Right ventricle myocardium superior (tissue), 1 donor: ENCODE data around the gene MAP3K4. TPM values are rescaled to one million over a fixed set of nuclear protein-coding genes. Genes with fewer than 3 reads are reported as not detected.
"Not testable (repeated sequence)": the region's sequence is repeated elsewhere in the genome, so short reads cannot be mapped to it uniquely, and the experiment has no call there.

Experiments used
- ATAC-seq: fragments of 200-7000 bp; cut with Tn5 transposase; one replicate; pipeline ENCODE4 v1.9.1; 2020; ENCODE audit warnings: mild to moderate bottlenecking; ENCODE audit not compliant: poor library complexity
- DNase-seq: peaks from one replicate; pipeline ENCODE4 v3.0.0-alpha.2; 2020
- intact Hi-C: fragments of 100-400 bp; cut with DNase I; formaldehyde crosslinking; loops from one replicate; pipeline ENCODE4 v1.11.2; 2022
- total RNA-seq: library from RNA; stranded (reverse); fragmentation: NEBNext Ultra II Directional; extraction: Animal tissue kit (Norgen Biotek cat#: 25700); gene quantifications from one replicate; pipeline ENCODE4 v1.2.1, GENCODE V29; 2021
- donor health status: DM: no; HTN: yes; CAD: no; lungs with severe emphysema.

MAP3K4 gene
- total RNA-seq, 1 donor from 2014 or later: 41.7 TPM

DNA sequence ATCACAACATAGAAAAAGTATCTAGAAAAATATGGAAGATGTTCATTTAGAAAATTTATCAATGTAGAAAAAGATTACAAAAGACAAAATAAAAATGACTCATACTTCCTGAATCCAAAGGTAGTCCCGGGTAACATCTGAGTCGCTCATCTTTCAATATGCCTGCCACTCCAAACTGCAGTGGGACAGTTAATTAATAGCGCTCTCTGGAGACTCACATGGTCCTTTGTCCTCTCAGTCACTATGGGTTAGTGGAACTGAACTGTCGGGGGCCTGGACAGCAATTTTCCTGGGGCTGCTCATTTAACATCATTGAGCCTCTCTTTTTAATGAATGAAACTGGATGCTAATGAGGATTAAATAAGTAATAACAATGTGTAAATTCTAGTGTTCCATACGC, 103.4 kb downstream of the MAP3K4 start:
- ATAC-seq: no peak
- DNase-seq: no peak
- intact Hi-C loops: no loop called here

DNA sequence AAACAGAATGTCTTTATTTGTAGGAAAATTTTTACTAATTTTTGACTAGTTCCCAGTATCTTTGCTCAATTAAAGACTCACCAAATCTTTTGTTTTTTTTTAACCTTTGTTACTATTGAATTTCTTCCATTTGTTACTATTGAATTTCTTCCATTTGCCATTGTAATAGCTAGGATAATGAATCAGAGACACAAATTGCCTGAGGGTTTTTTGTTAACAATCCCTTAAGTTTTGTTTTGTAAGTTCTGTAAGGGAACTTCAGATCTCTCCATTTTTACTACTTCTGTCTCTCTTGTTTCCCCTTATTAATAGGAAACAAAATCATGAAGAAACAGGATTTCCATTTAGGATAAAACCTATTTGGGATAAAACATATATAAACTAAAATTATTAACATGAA, 104.3 kb downstream of the MAP3K4 start:
- intact Hi-C loops: no loop called here
- DNase-seq (no peak), ATAC-seq (no peak)

DNA sequence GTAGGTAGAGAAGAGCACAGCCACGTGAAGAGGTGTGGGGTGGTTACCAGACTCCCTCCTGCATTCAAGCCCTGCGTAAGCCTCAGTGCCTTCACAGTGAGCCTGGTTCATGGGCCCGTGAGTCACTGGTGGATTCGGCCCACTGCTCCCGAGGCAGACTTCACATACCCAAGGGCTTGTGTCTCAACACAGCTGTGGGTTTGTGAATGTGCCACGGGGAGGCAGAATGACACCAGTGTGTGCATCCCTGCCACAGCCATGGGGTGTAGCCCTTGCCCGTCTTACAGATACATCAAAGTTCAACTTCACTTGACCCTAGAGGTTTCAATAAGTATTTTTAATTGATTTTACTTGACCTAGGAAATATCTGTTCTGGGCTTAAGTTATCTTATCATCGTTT, 108.5 kb downstream of the MAP3K4 start:
- DNase-seq (no peak), ATAC-seq (no peak)
- intact Hi-C loops: loop anchor here (10.0 kb wide), 1 partner anchor 275 kb away; no protein-coding TSS in a partner anchor

DNA sequence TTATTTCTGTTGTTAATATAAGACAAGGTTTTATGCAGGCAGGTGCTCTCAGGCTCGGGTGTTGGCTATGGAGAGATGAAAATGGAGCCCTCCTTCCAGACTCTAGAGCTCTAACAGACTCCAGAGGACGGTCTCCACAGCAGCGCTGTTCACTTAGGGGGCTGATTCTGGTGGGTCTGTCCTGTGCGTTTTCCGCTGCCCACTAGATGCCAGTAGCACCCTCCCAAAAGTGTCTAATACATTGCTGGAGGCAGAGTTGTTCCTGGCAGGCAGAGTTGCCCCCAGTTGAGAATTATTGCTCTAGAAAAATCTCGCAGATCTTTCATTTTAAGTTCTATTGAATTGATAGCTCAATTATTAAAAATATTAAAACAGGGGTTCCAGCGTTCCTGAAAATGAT, 109.9 kb downstream of the MAP3K4 start:
- no peak for ATAC-seq
- intact Hi-C loops: loop anchor here (10.0 kb wide), 1 partner anchor 273 kb away; no protein-coding TSS in a partner anchor
- DNase-seq: no peak

DNA sequence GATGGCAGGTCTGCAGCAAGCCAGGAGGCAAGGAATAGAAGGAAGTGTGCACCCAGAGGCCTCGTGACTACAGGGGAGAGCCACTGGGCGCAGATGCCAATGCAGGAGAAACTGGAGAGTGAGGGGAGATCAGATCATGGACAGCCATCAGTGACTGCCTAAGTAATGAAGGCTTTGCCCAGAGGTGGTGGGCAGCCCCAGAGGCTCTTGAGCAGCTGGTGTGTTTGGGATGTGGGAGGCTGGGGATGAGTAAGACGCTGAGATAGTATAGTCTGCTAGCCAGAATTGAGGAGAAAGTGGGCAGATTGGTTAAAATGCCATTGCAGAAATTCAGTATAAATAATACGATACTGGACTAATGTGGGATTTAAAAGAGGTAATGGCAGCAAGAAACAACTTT, 111.9 kb downstream of the MAP3K4 start:
- intact Hi-C loops: loop anchor here (10.0 kb wide), 1 partner anchor 271 kb away; no protein-coding TSS in a partner anchor
- no peak for ATAC-seq
- no peak for DNase-seq

DNA sequence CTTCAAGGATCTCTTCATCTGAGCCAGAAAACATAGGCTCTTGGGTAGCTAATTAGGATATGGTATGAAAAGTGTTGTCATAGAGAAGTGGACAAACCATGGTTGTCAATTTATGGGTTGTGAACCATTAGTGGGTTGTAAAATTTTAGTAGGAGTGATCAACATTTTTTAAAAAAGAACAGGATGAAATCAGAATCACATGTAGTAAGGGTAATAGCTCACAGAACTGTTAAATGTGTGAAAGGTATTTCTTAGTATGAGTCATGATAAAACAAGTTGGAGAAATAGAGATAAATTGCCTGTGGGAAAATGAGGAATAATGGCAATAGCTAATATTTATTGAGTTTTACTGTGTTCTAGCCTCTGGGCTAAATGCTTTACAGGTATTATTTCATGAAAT, 113.4 kb downstream of the MAP3K4 start:
- intact Hi-C loops: loop anchor here (10.0 kb wide), 1 partner anchor 270 kb away; no protein-coding TSS in a partner anchor
- ATAC-seq (no peak), DNase-seq (no peak)

DNA sequence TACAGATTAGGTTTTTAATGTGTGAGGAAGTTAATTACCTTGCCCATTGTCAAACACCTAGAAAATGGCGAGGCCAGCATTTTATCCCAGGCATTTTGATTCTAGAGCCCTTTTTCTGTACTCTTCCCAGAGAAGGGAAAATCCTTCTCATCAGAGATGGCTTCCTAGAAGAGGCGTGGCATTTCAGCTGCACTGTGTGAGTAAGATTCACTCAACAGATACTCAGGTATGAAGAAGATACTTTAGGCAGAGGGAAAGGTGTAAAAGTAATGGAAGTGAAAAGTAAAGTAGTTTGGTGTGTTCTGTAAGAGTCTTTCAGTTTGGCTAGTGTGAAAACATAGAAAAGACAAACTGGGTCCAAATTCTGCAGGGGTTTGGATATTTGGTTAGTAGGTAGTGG, 113.8 kb downstream of the MAP3K4 start:
- no peak for DNase-seq
- intact Hi-C loops: loop anchor here (10.0 kb wide), 1 partner anchor 269 kb away; no protein-coding TSS in a partner anchor
- ATAC-seq: no peak

DNA sequence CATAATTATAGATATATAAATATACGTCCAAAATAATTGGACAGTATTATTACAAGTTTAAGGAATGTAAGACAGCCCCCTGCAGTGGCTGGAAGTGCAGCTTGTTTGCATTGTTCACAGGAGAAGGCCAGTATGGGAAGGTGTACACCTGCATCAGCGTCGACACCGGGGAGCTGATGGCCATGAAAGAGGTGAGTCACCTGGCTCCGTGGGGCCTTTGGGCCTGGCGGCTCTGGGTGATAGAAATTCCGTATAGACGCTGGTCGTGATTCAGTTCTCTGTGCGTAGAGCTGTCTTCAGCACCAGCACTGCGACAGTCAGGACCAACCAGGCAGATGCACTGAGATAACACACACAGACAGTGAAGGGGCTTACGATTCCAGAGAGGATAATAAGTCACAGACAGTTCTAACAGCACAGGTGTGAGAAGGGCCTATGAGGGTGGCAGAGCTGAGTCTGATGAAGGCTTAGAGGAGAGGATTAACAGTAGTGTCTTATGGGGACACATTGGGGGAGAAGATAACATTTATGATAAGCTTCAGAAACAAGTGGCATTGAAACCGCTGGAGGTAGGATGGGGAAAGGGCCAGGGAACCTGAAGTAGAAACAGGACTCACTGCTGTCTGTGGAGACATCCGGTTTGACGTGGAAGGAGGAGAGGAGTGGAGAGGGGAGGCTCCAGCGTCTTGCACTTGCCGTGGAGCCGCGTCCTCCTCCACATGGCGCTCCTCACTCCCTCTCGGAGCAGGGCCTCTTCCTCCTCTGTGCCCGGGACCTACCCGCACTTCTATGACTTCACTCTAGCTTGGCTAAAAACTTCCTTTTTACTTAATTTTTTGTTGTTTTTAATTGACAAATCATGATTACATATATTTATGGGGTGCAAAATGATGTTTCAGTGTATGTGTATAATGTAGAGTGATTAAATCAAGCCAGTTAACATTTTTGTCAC, 116.5 kb downstream of the MAP3K4 start:
- DNase-seq (no peak), ATAC-seq (no peak)
- intact Hi-C loops: loop anchor here (10.0 kb wide), 1 partner anchor 267 kb away; no protein-coding TSS in a partner anchor

DNA sequence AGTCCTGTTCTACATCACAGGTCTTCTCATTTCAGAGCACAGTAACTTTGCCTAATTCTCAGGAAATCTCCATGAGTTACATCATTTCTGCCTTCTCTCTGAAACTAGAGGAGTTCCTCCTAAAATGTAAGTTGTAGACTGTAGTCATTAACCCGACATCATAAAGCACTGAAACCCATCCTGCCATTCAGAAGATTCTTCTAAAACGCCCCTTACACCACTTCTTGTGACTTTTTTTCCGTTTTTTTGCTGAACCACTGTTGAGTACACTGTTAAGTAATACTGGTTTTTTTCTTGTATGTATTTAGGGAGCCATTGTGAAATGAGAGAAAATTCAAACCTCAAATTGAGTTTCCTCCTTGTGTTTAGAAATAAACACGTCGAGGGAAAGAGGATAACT, 117.3 kb downstream of the MAP3K4 start:
- no peak for DNase-seq
- intact Hi-C loops: loop anchor here (10.0 kb wide), 1 partner anchor 266 kb away; no protein-coding TSS in a partner anchor
- ATAC-seq: no peak

DNA sequence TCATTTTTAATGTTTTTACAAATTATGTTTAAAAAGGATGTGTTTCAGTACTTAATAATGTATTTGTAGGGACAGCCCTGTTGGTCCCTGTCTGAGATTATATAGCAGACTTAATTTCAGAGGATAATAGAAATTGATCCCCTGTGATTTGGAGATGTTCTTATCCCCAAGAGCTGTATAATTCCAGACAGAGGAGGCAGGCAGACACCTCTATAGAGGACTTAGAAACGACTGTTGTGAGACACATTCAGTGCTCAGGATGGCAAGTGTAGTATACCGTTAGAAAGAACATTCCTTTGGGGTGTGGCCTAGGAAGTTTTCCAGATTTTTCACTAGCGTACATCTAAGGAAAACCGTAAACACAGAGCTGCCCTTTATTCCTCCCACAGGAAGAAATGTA, 117.8 kb downstream of the MAP3K4 start:
- intact Hi-C loops: loop anchor here (10.0 kb wide), 1 partner anchor 265 kb away; no protein-coding TSS in a partner anchor
- ATAC-seq (no peak), DNase-seq (no peak)

DNA sequence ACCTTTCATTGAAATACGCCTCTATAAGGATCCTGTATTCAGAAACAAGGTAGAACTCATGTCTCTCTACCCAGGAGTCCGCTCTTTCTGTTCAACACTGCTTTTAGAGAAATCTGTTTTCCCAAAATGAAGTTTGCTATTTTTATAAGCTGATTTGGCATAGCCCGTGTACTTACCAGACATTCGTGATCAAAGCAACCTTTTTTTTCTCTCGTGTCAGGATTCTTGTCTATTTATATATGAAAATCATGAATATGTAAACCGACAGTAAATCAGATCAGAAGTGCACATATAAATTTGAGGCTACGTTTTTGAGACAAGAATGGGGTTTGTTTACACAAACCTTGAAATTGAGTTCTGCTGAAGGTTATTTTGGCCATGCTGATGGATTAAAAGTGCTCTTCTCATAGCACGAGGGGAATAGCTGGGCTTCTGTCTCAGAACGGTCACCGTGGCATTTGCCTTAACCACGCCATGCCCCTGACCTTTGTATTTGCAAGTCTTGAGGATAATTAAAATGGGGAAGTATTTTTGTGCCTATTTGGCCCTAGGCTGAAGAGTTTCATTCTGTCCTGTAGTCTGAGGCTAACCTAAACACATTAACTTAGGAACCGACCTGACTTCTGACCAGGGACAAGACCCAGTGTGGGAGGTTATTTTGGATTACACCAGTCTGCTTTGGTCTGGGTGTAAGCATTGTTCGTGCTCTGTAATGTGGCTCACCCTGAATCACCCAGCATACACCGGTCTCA, 118.6 kb downstream of the MAP3K4 start:
- ATAC-seq (no peak), DNase-seq (no peak)
- intact Hi-C loops: no loop called here

DNA sequence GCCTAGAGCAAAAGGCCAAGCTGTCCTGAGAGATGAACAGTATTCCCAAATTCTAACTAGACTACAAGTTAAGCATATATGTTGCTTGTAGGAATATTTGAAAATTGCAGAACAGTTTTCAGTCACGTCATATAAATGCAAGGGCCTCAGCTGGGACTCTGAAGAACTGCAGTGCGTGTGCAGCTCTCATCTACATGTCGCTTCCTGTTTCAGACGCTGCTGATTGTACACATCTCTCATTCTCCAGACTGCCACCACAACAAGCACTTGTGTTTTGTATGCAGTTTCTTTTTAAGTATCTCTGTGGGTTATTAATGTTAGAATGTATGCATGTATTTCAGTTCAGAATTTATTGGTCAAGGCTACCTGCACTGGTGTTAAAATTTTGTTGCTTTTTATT, 119.7 kb downstream of the MAP3K4 start:
- ATAC-seq: no peak
- intact Hi-C loops: no loop called here
- DNase-seq: no peak

DNA sequence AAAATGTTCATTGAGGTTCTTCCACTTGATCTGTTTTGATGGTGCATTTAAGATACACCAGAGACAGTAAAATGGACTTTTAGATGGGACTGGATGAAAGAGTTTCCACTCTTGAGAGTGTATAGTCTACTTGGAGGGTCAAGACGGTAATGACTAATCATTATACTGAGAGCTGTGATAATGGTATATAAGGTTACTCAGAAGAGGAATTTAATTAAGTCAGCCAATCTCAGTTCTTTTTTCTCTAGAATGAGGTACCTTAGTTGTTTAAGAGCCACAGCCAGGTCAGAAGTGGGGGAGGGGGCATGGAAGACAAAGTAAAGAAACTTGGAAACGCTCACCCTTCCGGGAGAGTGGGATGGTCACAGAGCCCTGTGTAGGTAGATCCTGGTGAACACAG, 123.9 kb downstream of the MAP3K4 start:
- DNase-seq (no peak), ATAC-seq (no peak)
- intact Hi-C loops: no loop called here

DNA sequence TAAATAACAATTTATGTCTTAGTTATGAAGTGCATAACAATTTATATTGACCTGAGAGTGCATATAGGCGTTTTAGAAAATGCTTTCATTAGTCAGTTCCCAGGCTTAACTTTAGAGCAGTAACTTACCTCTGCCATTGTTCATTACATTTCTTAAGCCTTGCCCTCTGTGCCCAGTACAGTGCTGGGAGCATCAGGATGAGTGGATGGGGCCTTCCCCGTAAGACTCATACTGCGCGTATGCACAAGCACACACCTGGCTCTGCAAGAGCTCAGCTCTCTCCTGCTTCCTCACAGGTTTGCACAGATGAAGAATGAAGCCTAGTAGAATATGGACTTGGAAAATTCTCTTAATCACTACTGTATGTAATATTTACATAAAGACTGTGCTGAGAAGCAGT, 125.0 kb downstream of the MAP3K4 start:
- no peak for DNase-seq
- intact Hi-C loops: no loop called here

DNA sequence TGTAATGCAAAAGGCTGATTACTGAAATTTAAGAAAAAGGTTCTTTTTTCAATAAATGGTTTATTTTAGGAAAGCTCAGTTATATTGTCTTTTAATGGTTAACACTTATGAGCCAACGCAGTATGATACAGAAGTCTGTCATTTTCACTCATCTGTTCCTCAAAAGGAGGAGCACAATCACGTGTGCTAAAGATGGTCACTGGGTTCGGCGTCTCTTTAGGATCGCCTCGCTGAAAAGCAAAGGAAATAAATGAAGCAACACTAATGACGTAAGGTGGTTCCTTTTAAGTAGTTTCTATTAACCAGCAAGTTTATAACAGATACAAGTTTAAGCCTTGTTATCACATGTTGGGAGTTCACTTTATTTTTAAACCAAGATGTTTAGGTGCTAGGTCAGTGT, 125.7 kb downstream of the MAP3K4 start:
- ATAC-seq (no peak), DNase-seq (no peak)
- intact Hi-C loops: no loop called here

More for the DNA sequence above, 125.0 kb downstream of the MAP3K4 start:
- ATAC-seq: no peak

DNA sequence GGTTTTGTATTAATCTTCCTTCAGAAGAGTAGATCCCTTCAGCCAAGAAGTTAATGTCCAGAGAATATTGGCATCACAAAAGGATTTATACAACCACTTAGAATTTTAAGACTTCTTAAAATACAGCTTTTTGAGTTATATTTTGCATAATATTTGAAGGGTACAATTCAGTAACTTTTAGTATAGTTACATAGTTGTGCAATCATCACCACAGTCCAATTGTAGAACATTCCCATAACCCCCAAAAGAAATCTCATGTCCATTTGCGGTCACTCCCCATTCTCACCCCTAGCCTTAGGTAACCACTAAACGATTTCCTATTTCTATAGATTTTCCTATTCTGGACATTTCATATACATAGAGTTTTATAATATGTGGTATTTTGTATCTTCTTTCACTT, 126.4 kb downstream of the MAP3K4 start:
- DNase-seq (no peak), ATAC-seq (no peak)
- intact Hi-C loops: no loop called here

DNA sequence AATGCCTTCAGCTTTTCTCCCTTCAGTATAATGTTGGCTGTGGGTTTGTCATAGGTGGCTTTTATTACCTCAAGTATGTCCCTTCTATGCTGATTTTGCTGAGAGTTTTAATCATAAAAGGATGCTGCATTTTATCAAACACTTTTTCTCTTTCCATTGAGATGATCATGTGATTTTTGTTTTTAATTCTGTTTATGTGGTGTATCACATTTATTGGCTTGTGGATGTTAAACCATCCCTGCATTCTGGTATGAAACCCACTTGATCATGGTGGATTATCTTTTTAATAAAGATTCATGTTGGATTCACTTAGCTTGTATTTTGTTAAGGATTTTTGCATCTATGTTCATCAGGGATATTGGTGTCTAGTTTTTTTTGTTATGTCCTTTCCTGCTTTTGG, 131.8 kb downstream of the MAP3K4 start:
- ATAC-seq, intact Hi-C loops, DNase-seq: not testable (repeated sequence)

DNA sequence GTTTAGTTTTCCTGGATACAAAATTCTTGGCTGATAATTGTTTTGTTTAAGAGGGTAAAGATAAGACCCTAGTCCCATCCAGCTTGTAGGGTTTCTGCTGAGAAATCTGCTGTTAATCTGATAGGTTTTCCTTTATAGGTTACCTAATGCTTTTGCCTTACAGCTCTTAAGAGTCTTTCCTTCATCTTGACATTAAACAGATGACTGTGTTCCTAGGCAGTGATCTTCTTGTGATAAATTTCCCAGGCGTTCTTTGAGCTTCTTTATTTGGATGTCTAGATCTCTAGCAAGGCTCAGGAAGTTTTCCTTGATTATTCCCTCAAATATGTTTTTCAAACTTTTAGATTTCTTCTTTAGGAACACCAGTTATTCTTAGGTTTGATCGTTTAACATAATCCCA, 134.0 kb downstream of the MAP3K4 start:
- intact Hi-C loops: no loop called here
- no peak for DNase-seq
- ATAC-seq: no peak

DNA sequence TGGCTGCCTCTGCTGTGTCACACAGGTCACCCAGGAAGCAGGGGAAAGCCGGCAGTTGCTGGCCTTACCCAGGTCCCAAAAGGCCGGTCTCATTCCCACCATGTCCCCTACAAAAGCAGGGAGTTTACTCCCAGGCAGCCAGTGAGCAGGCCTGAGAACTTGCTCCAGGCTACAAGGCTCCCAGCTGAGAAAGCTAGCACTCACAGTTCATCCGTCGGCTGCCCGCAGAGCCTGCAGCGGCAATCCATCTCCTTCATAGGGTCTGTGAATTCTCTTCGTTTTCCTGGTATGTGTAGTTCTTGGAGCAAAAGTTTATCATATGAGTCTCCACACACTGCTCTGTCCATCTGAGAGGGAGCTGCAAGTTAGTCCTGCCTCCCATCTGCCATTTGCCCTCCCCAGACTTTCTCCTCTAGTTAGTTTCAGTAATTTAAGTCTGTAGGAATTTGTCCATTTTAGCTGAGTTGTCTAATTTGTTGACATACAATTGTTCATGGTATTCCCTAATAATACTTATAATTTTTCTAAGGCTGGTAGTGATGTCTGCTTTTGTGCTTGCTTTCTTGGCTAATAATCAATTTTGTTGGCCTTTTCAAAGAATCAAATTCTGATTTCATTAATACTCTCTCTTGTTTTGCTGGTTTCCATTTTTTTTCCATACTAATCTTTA, 135.6 kb downstream of the MAP3K4 start:
- DNase-seq: no peak
- intact Hi-C loops: no loop called here
- ATAC-seq: no peak
